ENCODE data around the gene SCAANT1.

GRCh38 chr3:63921741-63922482 lies 9.7 kb upstream of the SCAANT1 start:
- no peak for TF ChIP-seq POLR2AphosphoS5 (IDR thresholded peaks at IDR 0.05)
- TF ChIP-seq CTCF (IDR thresholded peaks at IDR 0.05): no peak
- TF ChIP-seq EP300 (IDR thresholded peaks at IDR 0.05; ENCODE audit: low read depth): no peak
